Adrenal gland (tissue), 5 donors: ENCODE data around the gene PEAK1.

Source experiments
- POLR2A ChIP-seq, 2 donors: fragments of 450-650 bp; IDR thresholded peaks; one replicate each; pipeline ENCODE4 v1.6.1; 2017; ENCODE audit warnings: antibody characterized with exemption in 2 of 2, mild to moderate bottlenecking in 2 of 2, moderate library complexity in 1 of 2
- TF ChIP-seq, protein P1 (sequence below), 6 experiments: fragments of 450-650 bp in 4 of 6; fragments of 200-600 bp in 2 of 6; sonication (generic) in 1 of 6; IDR thresholded peaks; 1 replicate in 5 of 6; 2 replicates in 1 of 6; pipeline versions ENCODE4 v1.5.1 to v1.8.0; 2016 to 2021; ENCODE audit warnings: antibody characterized with exemption in 6 of 6, mild to moderate bottlenecking in 2 of 6, moderate library complexity in 1 of 6
- donor health status: DM: no; HTN: no; CAD: no.

DNA sequence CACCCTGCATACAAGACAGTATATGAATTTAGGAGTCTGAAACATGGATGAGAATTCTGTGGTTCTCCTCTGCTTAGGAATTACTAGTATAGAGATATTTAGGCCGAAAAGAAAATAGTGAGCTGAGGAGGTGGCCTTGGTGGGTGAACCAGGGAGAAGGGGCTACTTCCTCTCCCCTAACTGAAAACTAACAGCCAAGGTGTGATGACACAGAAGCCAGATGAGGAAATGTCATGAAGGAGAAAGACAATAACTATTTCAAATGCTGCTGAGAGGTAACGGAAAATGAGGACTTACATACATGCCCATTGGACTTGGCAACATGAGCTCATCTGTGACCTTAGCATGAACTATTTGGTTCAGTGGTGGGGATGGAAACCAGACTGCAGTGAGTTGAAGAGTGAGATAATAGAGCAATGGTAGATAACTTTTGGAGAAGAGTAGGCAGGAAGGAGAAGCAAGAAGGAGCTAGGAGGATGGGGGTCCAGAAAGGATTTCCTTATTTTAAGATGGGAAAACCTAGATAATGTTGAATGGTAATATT is 234.6 kb downstream of the PEAK1 start:
- TF ChIP-seq, protein P1, sequence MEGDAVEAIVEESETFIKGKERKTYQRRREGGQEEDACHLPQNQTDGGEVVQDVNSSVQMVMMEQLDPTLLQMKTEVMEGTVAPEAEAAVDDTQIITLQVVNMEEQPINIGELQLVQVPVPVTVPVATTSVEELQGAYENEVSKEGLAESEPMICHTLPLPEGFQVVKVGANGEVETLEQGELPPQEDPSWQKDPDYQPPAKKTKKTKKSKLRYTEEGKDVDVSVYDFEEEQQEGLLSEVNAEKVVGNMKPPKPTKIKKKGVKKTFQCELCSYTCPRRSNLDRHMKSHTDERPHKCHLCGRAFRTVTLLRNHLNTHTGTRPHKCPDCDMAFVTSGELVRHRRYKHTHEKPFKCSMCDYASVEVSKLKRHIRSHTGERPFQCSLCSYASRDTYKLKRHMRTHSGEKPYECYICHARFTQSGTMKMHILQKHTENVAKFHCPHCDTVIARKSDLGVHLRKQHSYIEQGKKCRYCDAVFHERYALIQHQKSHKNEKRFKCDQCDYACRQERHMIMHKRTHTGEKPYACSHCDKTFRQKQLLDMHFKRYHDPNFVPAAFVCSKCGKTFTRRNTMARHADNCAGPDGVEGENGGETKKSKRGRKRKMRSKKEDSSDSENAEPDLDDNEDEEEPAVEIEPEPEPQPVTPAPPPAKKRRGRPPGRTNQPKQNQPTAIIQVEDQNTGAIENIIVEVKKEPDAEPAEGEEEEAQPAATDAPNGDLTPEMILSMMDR (IDR thresholded peaks at IDR 0.05) = no peak
- no peak for TF ChIP-seq POLR2A (IDR thresholded peaks at IDR 0.05)
